Fibroblast of skin of left quadriceps (primary cell): ENCODE data around the gene DNAH17.

Experiments
- DNase-seq, 2 experiments: peaks; one replicate each; pipeline ENCODE4 v3.0.0-alpha.2; 2013; ENCODE audit warnings: low read depth in 2 of 2

The DNAH17 gene

DNA sequence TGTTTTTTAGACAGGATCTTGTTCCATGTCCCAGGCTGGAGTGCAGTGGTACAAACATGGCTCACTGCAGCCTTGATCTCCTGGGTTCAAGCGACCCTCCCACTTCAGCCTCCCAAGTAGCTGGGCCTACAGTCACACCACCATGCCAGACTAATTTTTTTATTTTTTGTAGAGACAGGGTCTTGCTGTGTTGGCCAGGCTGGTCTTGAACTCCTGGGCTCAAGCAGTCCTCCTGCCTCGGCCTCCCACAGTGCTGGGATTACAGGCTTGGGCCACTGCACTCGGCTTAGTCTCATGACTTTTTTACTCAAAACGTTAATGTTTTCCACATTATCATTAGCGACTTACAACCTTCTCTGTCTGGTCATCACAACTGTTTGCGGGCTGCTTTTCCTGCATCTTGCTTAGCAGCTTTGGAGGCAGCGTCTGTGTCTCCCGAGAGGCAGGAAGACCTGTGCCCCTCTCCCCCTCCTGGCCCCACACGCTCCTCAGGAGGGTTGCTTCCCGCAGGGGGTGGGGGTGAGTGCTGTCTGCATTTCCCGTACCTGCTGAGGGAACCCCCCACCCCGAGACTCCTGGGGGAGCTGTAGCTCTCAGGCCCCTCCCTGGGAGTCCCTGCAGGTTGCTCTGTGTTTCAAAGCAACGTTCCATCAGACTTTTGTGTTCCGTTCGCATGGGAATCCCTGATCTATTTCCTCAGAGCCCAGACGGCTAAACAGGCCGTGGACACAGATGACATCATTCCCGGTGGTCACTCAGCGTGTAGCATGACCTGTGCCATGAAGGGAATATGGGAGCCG, 146.1 kb downstream of the DNAH17 start:
- no peak for DNase-seq

DNA sequence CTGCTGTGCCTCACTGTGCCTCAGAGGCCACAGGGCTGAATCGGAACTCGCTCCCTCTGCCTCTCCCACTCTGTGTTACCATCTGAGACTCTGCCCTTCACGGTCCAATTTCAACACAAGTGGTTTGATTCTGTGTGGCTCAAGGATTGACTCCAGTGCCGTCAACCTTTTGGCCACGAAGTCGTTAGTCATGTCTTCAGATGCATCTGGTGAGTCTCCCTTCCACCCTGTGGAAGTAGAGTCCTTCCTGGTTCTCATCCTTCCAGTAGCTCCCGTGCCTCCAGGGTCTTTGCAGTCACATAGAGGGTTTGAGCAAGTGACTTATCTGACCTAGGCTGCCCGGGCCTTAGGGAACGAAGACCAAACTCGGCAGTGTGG, 147.6 kb downstream of the DNAH17 start:
- DNase-seq = no peak

DNA sequence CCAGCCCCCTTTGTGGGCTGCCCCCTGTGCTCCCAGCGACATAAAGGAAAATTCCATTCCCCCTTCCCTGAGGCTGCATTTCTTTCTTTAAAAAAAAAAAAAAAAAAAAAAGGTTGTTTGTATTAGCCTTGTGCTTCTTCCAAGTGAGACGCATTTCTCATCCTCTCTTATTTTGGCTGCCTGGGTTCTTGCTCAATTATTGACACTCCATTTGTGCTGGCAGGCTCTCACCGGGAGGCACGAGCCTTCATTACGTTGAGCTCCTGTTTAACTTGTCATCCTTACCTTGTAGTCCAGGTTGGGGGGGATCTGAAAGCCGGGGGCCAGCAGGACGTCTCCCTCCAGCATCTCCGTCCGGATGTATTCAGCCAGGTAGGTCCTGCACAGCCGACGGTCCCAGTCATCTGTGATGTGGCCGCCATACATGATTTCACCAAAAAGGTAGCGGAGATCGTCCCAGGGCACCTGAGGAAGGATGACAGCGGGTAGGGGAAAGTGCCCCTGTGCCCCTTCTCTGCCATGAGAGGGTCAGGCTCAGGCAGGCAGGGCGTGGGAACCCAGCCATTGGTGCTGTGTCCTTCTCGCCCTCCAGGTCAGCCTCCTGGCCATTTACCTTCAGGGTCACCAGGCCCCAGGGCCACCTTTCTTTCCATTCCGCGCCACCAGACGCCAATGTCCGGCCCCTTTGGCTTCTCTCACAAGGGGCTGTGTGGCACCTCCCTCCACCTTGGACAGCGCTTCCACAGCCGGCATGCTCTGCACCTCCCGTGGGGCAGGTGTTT, 148.2 kb downstream of the DNAH17 start:
- no peak for DNase-seq

DNA sequence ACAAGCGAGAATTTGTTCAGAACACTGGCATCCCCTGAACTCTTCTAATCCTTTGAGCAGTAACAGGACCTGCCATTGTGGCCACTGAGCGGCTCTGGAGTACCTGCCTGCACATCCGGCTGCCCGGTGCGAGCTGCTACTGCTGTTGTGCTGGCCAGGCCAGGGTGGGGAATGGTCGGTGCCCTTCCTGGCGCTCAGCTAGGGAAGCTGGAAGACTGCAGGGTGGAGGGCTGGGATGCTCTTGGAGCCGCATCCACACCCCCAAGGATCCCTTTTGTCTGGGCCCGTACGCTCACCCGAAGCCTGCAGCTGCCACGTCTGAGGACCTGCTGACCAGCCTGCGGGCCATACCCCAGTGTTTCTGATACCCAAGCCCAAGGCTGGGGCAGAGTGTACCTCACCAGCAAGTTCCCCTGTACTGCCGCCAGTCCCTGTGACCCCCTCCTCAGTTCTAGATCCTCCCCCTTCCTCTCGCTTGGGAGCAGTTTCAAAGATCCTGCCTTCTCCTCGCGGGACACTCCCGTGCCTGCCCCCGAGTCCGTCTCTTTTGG, 149.1 kb downstream of the DNAH17 start:
- DNase-seq = no peak

DNA sequence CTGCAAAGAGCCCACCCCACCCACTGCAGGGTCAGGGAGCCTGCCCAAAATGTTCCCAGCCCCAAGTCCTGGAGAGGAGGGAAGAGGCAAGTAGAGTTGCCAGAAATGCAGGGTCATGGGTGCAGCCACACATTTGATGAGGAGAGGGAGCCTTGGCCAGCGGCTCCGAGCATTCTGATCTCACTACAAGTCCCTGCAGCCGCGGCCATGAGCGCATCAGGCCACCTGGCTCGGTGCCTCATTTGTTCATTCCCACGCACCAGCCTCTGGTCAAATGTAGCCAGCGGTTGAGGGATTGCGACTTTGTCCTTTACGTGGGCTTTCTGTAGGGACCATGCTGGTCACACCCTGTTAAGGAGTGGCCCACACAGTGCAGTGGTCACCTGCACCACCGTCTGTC, 150.1 kb downstream of the DNAH17 start:
- DNase-seq = no peak

DNA sequence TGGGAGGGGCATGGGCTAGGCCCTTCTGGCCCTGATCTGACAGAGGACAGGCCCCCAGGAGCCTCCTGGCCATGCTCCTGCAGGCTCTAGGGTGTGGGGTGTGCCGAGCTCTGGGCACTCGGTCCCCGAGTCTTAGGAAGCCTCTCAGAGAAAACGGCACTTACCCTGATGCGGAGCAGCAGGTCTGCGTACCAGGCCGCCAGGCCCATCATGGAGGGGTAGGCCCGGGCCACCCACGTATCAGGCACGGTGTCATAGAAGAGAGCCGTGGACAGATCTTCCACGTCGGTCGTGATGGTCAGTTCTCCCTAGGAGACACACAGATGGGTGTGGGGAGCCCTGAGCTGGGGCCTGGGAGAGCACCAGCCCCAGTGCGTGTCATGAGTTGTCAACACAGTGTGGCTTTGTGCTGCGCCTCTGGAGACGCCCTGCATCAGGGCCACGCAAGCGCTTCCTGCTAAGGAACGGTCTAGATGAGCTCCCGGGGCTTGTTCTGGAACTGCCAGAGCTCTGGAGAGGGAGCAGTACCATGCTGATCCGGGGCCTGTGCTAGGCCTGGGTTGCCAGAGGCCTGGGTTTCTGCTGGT, 150.8 kb downstream of the DNAH17 start:
- no peak for DNase-seq

DNA sequence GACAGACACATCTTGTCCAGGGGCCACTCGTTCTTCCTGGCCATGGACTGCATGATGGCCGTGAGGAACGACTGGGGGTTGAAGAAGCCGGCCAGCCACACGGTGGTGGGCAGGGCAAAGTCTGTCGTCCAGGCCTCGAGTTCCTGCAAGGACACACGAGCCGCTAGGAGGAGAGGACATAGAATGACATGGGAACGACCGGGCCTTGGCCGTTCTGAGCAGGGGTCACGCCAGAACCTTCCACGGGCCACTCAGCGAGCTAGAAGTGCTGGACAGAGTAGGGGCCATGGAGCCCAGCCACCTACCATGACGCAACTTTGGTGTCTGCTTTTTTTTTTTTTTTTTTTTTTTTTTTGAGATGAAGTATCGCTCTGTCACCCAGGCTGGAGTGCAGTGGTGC, 151.8 kb downstream of the DNAH17 start:
- DNase-seq = no peak

DNA sequence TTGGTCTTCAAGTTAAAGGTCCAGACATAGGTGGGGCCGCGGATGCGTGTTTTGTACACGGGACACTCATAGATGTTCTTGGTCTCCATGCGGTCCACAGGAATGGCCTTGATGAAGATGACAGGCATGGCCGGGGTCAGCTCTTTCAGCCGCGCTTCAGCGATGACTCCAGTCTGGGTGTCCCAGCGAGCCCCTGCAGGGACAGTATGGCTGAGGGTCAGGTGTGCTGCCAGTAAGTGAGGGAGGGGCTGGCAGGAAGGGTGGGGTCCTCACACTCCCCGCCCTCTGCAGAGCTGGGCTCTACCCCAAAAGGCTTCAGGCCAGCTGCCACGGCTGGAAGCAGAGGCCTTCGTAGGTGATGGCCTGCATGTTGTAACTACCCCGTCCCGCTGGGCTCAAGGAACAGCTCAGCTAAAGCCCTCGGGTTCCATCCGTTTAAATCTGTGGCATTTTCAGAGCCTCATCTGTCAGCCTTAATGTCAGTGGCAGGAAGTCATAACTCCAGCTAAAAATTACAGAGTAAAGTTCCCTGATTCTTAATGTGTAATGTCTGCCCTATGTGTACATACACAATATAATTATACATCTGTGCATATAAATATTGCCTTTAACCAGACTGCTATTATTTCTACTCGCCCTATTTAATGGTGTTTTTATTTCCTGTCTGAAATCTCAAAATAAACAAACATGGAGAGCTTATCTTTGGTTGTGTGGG, 153.1 kb downstream of the DNAH17 start:
- DNase-seq = no peak

DNA sequence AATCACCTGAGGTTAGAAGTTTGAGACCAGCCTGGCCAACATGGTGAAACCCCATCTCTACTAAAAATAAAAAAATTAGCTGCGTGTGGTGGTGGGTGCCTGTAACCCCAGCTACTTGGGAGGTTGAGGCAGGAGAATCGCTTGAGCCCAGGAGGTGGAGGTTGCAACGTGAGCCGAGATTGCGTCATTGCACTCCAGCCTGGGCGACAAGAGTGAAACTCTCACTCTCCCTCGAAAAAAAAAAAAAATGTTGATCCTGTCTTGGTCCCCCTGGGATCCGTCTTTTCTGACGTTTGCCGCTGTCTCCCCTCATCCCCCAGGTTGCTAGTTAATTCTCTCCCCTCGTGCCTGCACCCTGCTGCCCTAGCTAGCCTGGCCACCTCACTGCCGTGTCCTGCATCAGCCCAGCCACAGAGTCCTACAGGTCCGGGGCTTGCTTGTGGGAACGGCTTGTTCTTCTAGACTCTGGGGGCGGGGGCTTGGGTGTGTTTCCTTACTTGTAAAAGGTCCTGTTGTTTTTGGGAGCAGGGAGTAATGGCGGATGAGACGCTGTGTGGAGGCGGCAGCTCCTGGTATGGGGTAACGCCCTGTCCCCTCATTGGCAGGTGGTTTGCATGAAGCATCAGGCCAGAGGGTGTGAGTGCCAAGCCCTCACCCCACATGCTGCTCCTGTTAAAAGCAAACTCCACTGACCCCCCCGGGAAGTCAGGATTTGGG, 154.2 kb downstream of the DNAH17 start:
- no peak for DNase-seq

DNA sequence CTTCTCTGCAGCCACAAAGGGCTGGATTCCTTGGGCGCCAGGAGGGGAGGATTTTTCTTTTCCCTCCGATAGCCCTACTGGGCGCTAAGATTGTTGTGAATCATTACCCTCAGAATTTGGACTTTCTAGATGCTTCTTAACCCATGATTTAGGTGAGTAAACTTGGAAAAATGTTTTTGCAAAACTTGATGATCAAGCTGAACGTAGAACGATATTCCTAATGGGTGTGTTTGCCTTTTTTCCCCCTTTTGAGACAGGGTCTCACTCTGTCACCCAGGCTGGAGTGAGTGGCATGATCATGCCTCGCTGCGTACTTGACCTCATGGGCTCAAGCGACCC, 155.0 kb downstream of the DNAH17 start:
- no peak for DNase-seq

DNA sequence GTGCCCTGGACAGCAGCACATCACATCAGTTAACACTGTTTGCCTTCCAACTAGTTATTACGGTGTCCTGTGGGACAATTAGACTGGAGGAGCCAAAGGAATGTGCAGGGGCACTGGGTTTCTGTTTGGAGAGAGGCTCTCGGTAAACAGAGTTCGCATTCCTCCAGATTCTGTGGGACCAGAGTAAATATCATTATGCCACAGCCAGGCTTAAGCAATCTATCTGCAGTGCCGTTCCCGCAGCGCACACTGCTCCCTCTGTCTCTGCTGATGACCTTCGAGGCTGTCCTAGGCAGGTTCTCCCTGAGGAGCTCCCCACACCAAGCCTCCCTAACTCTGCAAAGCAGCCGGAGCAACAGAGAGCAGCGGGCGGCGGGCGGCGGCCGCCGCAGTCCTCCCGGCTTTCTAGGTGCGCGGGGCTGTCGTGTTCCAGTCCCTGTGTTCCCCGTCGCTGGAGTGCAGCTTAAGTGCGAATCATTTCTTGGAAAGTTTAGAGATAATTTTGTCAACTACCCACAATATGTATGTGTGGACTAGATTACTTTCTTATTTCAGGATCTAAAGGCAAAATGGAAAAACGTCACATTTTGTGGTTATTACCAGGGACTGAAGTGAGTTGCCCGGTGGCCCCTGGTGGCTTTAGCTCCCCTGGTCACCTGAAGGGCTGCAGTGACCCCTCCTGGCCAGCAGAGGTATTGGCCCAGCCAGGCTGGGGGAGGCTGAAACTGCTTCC, 155.5 kb downstream of the DNAH17 start:
- peak; percentile 33 to 34 for DNase-seq

DNA sequence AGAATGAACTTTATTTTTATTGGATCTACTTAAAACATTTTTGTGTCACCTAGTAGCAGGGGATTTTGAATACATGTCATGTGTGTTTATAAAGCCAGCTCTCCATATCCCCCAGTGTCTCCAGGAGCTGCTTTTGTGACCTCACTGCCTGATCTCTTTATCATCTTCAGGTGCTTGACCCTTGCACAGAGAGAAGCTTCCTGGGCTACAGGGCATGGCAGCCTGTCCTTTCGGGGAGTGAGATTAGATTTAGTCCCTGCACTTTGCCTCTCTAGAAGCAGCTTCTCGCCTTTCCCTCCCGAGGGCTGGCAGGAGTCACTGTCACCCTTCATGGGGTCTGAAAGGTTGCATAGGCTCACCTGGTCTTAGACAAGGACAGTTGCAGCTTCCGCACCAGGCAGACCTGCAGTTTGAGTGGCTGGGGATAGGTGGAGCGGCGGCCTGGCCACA, 156.1 kb downstream of the DNAH17 start:
- DNase-seq = no peak

DNA sequence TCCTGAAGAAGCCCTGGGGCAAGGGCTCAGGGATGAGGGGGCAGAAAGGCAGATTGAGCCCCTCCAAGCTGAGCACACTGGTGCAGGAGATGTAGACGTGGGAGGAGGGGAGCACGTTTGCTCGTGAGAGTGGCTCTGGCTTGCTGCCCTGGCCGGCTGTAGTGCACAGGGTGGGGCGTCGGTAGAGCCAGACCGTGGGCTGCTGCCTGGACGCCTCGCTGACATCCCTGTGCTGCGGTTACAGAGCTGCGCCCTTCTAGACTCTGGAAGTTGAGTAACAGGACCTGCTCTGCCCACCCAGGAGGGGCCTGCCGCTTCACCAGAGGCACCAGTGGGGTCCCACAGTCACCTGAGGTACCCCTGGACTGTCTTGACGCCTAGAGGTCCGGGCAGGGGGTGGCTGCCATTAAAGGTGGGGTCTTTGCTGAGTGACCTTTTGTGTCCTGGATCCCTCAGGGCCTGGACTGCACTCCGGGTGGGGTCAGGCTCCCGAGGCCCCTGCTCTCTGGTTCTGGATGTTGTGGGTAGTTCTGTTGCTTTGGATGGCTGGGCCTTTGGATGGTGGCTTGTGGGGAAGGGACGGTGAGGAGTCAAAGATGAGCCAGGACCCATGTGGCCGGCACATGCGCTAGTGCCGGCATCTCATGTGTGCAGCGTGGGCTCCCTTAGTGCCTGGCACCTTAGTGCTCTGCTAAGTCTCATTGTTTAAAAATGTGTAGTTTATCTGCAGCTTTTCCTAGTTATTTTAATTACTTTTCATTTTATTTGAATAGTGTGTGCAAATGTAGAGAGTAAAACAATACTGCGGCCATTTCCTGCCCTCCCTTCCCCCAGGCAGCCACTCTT, 157.0 kb downstream of the DNAH17 start:
- DNase-seq = no peak

DNA sequence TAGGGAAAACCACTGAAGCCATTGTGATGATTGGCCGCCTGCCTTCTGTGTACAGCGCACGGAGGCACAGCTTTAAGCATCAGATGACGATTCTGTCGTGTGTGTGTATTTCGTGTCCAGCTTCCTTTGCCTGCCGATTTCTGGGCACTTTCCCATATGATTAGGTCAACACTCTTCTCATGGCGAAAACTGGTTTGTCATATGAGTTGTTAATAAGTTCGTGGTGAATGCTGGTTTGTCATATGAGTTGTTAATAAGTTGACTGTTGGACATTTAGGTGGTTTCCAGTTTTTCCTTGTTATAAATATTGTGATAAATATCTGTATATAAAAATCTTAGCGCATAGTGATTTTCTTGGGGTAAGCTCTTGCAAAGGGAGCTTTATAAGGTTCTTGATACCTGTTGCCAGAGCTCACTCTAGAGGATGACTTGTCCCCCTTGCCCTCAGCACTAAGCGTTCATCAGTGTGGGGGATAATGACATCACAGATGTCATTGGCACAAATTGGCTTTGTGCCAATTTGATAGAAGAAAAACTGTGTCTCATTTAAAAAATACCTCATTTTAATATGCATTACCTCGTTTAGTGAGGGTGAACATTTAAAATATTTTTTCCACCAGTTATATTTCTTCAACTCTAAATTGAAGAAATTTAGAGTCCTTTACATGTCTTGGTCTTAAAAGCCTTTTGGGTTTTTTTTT, 158.7 kb downstream of the DNAH17 start:
- DNase-seq = no peak

DNA sequence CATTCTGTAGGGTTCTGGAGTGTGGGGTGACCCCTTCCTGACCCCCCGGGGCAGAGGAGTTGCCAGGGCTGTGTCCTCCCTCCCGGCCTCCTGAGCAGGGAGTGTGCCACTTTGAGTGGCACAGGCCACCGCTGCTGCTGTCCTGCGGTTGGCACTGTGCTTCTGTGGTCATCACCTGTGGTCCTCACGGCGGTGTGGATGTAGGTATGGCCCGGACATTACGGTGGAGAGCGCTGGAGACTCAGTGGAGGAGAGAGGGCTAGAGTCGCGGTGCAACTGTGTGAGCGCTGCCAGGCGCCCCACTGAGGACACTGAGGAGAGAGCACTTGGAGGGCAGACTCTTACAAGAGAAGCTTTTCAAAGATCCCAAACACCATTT, 159.7 kb downstream of the DNAH17 start:
- DNase-seq = no peak

DNA sequence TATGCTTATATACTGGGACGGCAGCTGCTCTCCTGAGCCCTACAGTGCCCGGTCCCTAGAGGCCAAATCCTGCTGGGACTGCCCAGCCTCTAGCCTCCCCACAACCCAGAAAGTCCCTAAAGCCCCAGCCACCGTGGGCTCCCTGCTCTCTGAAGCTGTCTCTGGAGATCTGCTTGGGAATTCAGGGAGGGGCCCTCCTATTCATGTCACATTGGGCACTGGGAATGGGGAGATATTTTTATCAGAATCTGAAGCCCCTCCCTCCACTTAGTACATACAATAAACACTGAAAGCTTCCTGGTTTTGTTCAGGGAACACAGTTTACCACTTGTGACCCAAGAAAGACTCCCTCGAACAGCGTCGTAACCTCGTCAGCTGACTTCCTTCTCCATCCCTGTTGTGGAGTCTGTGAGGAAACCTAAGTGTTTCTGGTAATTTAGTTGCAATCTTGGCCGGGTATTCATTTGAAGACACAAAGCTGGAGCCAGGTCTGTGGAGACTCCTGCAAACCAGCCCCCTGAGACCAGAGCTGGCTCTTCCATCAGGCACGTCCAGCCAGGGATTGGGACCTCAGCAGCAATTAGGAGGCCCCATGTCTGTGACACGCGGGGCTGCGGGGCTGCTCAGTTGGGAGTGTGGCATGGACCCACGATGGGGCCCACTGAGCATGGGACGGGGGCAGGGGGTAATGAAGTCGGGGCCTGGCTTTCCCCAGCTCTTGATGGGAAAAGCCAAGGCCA, 160.2 kb downstream of the DNAH17 start:
- DNase-seq = no peak

DNA sequence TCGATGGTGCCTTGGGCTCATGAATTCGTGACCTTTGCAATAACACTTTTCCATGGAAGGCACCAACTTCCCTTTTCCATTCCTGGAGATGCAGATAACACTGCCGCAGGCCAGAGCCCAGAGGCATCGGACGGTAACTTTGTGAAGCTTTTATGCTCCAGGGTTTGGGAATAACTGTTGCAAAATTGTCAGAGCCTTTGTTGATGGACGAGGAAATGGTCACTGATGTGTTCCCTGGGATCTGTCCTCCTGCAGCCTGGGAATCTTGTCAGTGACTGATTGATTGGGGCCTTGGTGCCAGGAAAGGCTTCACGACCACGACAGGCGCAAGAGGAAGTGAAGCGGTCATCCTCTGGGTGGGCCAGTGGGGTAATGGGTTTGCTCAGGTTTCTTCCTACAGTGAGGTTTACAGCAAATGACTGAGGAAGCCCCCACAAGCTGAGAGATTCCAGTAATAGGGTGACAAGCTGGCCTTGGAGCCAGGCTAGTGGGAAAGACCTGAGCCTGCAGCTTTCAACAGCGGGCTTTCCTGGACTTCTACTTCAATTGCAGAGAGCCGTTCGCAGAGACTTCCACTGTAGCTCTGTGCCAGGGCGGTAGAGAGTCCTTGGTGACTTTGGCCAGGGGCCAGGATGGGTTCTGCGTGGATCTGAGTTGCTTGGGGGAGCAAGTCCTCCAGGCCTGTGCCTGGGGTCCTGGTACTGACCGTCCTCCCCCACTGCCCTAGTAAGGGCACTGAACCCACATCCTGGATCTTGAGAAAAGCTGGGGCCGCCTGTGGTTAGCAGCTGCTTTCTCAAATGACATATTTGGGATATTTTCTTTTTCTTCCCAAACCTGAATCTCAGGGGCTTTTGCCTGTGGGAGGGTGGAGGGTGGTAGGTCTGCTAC, 161.1 kb downstream of the DNAH17 start:
- DNase-seq = no peak
